Cardiac fibroblast (primary cell): ENCODE measurements around the gene ARMH1.

Experiments
- DNase-seq, 2 donors: peaks; one replicate each; pipeline versions ENCODE4 v3.0.0 to v3.0.0-alpha.2; 2010; ENCODE audit warnings: low read depth in 2 of 2
- H3K4me3 ChIP-seq, 2 donors: replicated peaks in 1 of 2; 1 replicate in 1 of 2; 2 replicates in 1 of 2; pipeline ENCODE4 v1.5.1; 2011; ENCODE audit warnings: low read depth in 2 of 2, low read length in 2 of 2, mild to moderate bottlenecking in 2 of 2, moderate library complexity in 1 of 2
- CTCF ChIP-seq: IDR thresholded peaks from one replicate; pipeline ENCODE4 v1.5.1; 2011; ENCODE audit warnings: low read depth, mild to moderate bottlenecking, low read length, inconsistent platforms

ARMH1 gene

GRCh38 chr1:44632598-44632997 lies 41.9 kb upstream of the ARMH1 start:
- H3K4me3 ChIP-seq: peak overlapping the region; percentile 67 to 69
- DNase-seq: peak; percentile 23 to 44
- no peak for TF ChIP-seq CTCF

DNA sequence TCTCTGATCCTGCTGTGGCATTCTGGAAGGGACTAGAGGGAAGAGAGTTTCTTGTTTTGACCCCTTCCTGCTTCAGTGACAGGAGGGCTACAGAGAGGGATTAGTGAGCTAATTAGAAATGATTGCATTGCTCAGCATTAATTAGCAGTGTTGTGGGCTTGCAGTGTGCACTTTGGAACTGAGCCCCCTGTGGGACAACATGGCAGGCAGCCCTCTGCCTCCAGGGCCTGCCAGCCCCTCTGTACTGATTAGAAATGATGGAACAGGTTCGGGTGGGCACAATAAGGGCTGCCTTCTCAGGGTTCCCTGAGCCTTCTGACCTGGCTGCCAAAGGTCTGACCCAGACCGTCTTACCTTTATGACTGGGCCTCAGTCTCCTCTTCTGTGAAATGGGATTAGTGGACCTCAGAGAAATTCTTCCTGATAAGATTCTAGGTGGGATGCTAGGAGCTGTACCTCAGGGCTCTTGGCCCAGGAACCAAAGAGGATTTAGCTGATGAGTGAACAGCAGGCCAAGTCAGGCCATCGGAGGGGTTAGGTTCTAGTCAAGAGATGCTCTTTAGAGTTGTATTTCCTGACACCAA lies 39.8 kb upstream of the ARMH1 start:
- no peak overlapping the region for H3K4me3 ChIP-seq

GRCh38 chr1:44635439-44635838 lies 39.1 kb upstream of the ARMH1 start:
- no peak overlapping the region for H3K4me3 ChIP-seq
- no peak for DNase-seq
- no peak for TF ChIP-seq CTCF

More for the DNA sequence above, 39.8 kb upstream of the ARMH1 start:
- no peak for TF ChIP-seq CTCF
- DNase-seq: no peak

GRCh38 chr1:44636083-44636687 lies 38.3 kb upstream of the ARMH1 start:
- no peak for TF ChIP-seq CTCF
- no peak for DNase-seq
- no peak overlapping the region for H3K4me3 ChIP-seq

DNA sequence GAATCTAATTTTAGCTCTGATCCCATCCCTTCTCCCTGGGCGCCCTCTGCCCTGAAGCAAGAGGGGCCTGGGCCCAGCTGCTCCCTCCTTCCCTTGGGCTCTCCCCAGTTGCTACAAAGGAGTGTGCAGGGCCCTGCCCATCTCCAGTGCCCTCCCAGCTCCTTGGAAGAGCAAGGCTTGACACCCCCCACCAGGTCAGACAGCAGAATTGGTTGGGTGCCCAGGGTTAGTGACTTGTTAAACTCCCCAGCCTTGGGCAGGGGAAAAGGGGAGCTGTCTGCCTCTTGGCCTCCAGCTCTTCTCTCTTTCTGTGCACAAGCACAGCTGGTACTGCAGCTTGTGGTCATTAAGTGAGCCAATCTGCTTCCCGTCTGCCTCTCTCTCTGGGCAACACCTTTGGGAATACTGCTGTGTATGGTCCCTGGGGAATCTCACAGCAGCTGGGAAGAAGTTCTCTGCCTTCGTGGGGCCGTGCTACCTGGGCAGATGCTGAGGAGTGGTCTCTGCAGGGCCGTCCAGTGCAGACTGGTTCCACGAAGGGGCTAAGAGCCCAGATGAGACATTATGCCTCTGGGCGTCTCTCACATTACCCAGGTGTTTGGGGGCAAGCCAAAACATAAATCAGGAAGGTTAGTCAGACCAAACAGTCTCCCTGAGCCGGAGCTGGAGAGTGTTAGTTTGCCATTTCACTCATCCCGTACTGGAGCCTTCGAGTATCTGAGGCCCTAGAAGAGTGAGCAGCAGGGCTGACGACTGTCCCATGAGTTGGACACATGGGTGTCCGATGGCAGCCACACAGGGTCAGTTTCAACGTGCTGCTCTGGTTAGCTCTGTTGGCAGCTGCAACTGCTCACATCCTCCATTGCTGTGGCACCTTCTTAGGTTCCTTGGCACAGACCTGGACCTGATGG lies 37.6 kb upstream of the ARMH1 start:
- peak in 1 of 2 donors; percentile 17 for DNase-seq
- no peak overlapping the region for H3K4me3 ChIP-seq
- TF ChIP-seq CTCF: no peak

GRCh38 chr1:44637702-44638411 lies 36.7 kb upstream of the ARMH1 start:
- no peak for DNase-seq
- no peak overlapping the region for H3K4me3 ChIP-seq
- no peak for TF ChIP-seq CTCF
